NCI-H1048 (cell line): ENCODE data around the gene EDARADD.
"Not testable (repeated sequence)": the region's sequence is repeated elsewhere in the genome, so short reads cannot be mapped to it uniquely, and the experiment has no call there.

Experiments used
- DNase-seq: peaks from one replicate; lab custom pipeline; 2025; lab: John Stamatoyannopoulos, UW

EDARADD gene

GRCh38 chr1:236438614-236439013, 44.5 kb downstream of the EDARADD start:
- DNase-seq: no peak

GRCh38 chr1:236440373-236440772, 46.3 kb downstream of the EDARADD start:
- DNase-seq: no peak

GRCh38 chr1:236450779-236451178, 56.7 kb downstream of the EDARADD start:
- DNase-seq: no peak

GRCh38 chr1:236451796-236452373, 57.8 kb downstream of the EDARADD start:
- no peak for DNase-seq

- no peak for DNase-seq
Measured at GRCh38 chr1:236455243-236455642, 61.2 kb downstream of the EDARADD start.

- no peak for DNase-seq
Measured at GRCh38 chr1:236457775-236458174, 63.7 kb downstream of the EDARADD start.

- DNase-seq: no peak
Measured at GRCh38 chr1:236458996-236459395, 64.9 kb downstream of the EDARADD start.

GRCh38 chr1:236460103-236460502, 66.0 kb downstream of the EDARADD start:
- no peak for DNase-seq

- DNase-seq: not testable (repeated sequence)
Measured at GRCh38 chr1:236464197-236464596, 70.1 kb downstream of the EDARADD start.

GRCh38 chr1:236465231-236465958, 71.3 kb downstream of the EDARADD start:
- DNase-seq: no peak

- no peak for DNase-seq
Measured at GRCh38 chr1:236465959-236466303, 71.8 kb downstream of the EDARADD start.

- DNase-seq: no peak
Measured at GRCh38 chr1:236467327-236467641, 73.2 kb downstream of the EDARADD start.

GRCh38 chr1:236468625-236469024, 74.5 kb downstream of the EDARADD start:
- DNase-seq: no peak

GRCh38 chr1:236469466-236469865, 75.4 kb downstream of the EDARADD start:
- no peak for DNase-seq

GRCh38 chr1:236471096-236471495, 77.0 kb downstream of the EDARADD start:
- no peak for DNase-seq

GRCh38 chr1:236471653-236472052, 77.6 kb downstream of the EDARADD start:
- no peak for DNase-seq

- DNase-seq: no peak
Measured at GRCh38 chr1:236472850-236473788, 79.0 kb downstream of the EDARADD start.

- DNase-seq: no peak
Measured at GRCh38 chr1:236476019-236476418, 81.9 kb downstream of the EDARADD start.

GRCh38 chr1:236480758-236481436, 86.8 kb downstream of the EDARADD start:
- no peak for DNase-seq

GRCh38 chr1:236484310-236484971, 90.4 kb downstream of the EDARADD start:
- no peak for DNase-seq

GRCh38 chr1:236486356-236487002, 92.4 kb downstream of the EDARADD start:
- DNase-seq: no peak
